Globus pallidus (tissue), 1 donor: Measurements from ENCODE around the gene VANGL1.

Source experiments
- DNase-seq: peaks from one replicate; pipeline ENCODE4 v3.0.0-alpha.2; 2015; ENCODE audit warnings: low spot score

VANGL1 gene

GRCh38 chr1:115705085-115705951 lies 63.5 kb downstream of the VANGL1 start:
- no peak for DNase-seq

GRCh38 chr1:115705963-115706362 lies 64.2 kb downstream of the VANGL1 start:
- DNase-seq: no peak

DNA sequence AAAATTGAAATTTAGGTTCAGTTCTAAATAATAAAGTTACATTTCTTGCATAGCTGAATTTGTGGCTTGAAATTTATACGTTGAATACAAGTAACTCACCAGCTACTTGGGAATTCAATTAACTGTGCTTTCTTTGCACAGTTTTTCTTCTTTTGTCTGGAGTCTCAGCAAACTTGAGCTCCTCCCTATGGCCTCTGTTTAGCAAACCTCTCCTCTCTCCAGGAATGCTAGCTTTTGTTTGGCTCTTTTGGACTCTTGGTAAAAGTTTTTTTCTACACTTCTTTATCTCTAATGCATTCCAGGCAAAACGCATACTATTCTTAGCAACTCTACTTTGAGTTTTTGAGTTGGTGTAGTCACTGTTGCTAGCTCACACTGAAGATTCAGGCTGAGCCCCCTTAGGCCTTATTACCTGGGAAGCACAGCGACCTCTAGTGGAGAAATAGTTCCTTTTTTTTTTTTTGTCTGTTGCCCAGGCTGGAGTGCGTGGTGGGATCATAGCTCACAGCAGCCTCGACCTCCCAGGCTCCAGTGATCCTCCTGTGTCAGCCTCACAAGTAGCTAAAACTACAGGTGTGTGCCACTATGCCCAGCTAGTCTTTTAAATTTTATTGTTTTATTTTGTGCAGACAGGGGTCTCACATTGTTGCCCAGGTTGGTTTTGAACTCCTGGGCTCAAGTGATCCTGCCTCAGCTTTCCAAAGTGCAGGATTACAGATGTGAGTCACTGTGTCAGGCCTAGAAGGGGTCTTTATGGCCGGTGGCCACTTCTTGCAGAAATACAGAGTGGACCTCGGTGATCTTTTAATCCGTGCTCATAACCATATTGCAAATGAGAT lies 65.0 kb downstream of the VANGL1 start:
- DNase-seq: no peak

DNA sequence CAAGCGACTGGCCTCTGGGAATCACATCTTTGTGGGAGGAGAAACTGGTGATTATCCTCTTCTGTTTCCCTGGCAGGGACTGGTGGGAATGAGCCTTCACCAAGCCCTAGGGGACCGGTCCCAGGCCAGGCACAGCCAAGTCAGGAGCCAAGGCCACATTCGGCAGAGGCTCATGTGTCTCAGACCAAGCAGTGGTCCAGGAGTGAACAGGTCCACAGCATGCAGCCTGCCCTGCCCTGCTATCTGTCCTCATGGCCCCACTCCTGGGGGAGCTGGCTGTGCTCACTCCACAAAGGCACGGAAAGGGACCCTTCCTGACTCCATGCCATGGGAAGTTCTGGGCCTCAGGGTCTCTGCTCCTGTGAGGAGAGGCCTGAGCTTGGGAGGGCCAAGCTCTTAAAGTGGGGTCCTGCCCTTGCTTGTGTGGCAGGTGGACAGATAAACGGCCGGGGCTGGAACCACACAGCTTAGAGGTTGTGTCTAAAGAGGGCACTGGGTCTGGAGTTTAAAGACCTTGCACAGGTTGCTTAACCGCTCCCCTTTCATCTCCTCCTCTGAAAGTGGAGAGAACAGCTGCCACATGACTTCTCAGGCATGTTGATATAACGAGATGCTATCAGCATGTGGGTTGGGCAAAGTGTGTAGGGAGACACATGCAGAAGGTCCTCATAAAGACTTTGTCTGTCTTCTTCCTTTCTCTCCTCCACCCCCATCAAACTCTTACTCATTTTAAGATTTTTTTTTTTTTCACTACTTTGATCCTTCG lies 69.3 kb downstream of the VANGL1 start:
- DNase-seq: no peak

DNA sequence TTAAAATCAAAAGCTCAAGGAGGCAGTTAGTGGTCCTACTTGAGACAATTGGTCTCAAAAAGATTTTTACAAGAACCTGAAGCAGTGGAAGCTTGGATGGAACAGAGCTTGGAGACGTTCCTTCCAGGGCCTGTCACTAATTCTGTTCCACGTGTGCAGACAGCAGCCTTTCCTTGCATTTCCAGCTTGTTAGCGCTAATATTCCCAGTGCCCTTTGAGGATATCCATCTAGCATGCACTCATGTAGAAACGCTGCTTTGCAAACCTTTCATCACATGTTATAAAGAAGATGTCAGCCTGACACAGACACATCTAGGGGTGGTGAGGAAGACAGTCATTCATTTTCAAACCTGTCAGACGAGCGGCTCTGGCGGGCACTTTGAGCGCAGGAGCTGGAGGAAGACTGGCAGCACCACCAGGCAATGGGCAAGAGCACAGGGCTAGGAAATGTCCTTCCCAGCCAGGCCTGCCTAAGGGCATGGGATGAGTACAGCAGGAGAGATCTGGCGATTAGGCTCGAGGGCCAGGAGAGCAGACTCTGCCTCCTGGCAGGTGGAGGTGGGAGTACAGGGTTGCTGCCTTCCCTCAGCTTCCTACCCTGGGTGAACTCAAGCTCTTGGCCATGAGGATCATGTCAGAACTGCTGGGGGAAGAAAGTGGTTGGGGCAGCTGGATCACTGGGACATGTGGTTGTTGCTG lies 71.3 kb downstream of the VANGL1 start:
- no peak for DNase-seq

- no peak for DNase-seq
Measured at GRCh38 chr1:115713906-115714305, 72.1 kb downstream of the VANGL1 start.

DNA sequence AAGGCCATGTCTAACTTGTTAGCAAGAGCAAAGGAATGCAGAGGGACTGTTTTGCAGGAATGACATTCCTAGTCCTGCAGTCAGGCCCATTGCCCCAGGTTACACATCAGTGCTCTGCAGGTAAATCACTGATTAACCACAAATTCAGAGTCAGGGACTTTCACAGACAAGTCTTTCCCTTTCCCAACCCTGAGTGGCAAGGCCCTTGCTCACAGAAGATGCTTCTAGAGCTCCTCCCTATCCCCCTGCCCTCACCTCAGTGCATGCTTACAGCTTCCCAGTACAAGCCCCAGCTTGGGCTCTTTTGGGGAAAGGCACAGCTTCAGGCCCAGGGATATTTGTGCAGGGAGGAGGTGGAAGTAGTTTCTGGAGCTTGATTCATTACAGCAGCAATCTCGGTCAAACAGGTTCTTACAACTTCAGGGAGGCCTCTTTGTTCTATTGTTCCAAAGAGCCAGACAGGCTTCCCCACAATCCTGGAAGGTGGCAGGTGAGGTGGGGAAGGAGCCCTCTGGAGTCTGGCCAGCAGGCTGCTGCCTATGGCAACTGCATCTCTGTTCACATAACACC lies 72.9 kb downstream of the VANGL1 start:
- no peak for DNase-seq

- no peak for DNase-seq
Measured at GRCh38 chr1:115717541-115717940, 75.8 kb downstream of the VANGL1 start.

DNA sequence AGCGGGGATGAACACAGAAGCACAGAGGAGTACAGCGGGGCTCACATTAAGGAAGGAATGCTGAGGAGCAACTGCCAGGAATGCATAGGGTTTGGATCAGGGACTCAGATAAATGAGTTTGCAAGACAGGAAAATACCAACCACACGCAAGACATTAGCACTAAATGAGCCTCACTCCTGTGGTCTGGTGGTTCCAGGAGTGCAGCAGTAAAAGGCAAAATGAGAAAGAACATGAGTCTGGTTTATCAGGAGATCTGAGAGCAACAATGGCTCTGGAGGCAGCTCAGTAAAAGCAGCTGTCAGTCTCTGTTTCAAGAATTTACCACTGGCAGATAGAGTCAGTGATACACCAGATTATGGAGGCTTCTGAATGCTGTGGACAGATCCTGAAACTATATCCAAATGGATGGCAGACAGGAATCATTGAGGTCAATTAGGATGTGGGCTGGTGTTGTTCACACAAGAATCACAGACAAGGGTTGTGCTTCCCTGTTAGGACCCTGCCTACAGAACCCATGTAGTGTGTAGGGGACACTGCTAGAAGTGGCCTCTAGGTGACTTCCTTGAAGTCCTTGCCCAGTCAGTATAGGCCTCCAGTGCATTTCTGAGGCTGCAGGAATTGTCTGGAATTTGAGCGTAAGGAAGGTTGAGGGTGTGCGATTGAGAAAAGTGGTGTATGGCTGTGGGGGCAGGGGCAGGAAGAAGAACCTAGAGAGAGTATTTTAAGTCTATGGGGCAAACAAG lies 76.4 kb downstream of the VANGL1 start:
- no peak for DNase-seq

DNA sequence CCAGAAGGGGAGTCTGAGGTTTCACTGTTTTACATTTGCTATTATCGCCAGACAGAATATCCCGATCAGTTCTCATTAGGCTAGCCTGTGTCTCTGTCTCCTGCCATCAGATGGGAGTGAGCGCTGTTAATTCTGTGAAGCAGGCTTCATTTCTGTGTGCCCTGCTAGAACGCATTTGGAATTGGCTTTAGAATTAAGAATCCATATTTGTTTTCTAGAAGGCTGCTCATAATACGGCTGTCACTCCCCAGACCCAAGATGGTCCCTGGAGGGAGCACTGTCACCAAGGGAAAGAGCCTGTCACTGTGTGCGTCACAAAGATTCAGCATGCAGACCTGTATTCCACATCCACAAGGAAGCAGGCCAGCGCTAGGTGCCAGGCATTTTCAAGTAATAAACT lies 77.5 kb downstream of the VANGL1 start:
- DNase-seq: no peak

DNA sequence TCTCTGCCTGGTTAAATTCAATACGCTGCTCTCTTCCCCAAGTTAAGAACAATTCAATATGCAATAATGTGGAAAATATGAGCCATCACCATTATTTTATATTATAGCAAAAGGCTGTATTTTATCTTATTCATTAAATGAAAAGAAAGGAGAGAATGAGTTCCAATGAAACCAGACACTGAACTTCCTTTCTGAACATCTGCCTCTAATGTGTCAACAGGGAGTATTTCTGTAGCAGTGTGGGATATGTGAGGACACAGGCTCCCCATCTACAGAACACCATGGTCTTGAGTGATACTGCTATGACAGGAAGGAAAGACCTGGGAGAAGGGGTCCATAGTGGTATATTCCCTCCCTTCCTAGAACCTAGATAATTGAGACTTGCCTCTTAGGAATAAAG lies 80.5 kb downstream of the VANGL1 start:
- no peak for DNase-seq

DNA sequence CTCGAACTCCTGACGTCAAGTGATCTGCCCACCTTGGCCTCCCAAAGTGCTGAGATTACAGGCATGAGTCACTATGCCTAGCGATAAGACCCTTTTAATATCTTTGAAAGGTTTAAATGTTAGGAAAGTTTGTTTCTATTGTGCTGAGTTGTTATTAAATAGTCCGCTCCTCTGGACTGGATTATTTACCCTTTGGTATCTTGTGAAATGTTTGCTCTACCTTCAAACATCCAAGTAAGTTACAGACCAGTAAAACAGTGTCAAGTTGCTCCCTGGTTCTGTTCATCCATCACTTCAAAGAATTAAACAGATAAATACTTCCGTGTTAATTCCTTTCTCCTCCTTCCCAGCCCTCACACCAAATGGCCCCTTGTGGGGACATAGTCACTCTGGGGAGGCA lies 82.0 kb downstream of the VANGL1 start:
- no peak for DNase-seq

DNA sequence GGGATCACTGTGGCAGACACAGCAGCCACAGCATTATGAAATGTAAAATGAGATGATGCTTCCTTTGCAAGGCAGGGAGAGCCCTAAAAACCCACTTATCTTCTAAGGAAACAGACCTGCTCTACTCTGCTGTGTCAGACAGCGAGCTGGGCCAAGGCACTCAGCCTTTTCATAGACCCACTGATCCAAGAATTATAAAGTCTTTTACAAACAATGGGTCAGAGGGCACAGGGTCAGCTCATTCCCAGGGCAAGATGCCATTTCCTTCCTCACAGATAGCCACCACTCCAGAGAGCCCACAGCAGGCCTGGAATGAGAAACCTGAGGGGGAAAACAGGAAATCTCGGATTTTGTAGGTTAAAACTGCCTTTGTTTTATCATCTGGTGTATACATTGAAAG lies 83.8 kb downstream of the VANGL1 start:
- no peak for DNase-seq

- DNase-seq: no peak
Measured at GRCh38 chr1:115726161-115726560, 84.4 kb downstream of the VANGL1 start.

- no peak for DNase-seq
Measured at GRCh38 chr1:115726570-115726969, 84.8 kb downstream of the VANGL1 start.

- DNase-seq: no peak
Measured at GRCh38 chr1:115727706-115728249, 86.0 kb downstream of the VANGL1 start.

- no peak for DNase-seq
Measured at GRCh38 chr1:115728341-115728740, 86.6 kb downstream of the VANGL1 start.

DNA sequence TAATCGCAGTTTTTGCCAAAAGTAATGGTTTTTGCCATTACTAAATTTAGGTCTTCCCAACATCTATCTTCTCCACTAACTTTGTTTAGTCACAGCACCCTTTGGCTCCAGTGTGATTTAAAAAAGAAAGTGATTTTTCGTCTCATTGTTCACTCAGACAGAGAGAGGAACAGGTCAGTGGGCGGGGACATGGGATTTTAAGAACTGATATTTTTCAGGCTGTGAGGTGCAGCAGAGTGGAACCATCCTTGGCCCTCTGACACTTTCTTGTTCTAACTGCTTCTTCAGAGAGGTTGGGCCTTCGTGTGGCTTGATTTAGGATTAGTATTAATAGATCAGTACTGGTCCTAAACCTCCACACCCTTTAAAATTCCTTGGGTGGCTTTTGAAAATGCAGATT lies 88.0 kb downstream of the VANGL1 start:
- DNase-seq: no peak

DNA sequence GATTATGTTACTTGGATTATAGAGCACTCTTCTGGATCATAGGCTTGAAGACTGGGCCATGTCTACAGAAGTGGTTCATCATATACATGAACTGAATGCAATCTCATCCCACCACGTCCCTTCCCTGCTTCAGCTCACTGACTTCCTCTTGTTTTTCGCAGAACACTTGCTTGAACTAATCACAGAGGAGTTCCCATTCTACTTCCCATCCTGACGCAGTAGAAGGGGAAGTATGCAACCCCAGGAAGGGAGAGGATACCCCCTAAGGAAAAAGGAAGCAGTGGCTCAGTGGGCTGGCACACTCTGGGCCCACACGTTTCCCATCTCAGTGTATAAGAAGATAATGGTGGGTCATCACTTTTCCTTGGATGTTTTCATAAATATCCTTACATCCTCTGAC lies 90.5 kb downstream of the VANGL1 start:
- no peak for DNase-seq

- no peak for DNase-seq
Measured at GRCh38 chr1:115740811-115741210, 99.0 kb downstream of the VANGL1 start.
